ENCODE data around the gene SUGCT.

DNA sequence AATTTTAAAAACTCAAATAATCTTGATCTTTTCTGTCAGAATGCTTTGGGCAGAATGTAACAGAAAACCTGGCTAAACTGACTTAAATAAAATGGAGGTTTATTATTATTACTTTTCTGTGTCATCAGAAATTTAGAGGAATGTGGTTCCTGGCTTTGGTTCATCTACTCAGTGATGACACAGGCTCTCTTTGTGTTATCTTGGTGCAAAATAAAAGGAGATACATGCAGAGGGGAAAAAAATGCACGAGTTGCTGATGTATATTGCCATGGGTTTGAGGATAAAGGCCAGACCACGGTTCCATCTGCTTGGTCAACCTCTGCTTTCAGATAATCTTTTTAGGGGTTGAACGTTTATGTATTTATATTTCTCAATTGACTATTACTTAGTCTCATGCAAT is 181.4 kb downstream of the SUGCT start:
- TF ChIP-seq EGR1 (IDR thresholded peaks at IDR 0.05) (no peak), YY1 (IDR thresholded peaks at IDR 0.05; ENCODE audit: low read depth) (no peak), RAD21 (IDR thresholded peaks at IDR 0.05; ENCODE audit: low read depth) (no peak), TCF12 (IDR thresholded peaks at IDR 0.05; ENCODE audit: low read depth) (no peak)

Measured in Ishikawa (cell line).